ENCODE data around the gene PLOD3.

DNA sequence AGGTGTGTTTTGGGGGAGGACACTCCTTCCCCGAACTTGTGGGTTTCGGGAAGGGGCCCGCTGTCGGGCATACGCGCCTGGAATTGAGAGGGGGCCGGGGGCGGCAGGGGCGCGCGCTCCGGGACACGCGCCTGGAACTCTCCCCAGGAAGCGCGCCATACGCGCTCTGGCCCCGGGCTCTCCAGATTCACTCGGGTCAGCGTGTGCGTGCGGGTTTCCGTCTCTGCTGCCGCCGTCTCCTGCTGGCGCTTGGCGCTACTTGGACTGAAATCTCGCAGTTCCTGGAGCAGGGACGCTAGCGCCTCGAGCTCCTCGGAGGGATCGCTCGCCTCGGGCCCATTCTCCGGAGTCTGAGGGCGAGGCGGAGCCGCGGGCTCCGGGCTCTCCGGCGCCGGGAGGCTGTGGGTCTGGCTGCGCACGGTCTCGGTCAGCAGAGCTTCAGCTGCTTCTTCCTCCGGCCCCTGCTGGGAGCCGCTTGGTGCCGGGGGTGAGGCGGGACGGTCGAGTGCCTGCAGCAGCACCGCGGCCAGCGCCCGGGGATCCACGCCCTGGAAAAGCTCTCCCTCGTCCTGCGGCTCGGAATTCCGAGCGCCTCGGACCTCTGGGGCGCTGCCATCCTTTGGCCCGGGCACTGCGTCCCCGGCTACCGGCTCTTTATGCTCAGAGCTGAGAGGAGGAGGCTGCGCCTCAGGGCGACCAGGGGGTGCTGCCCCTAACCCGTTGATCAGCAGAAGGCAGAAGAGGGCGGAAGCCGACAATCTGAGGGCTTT is 53.1 kb downstream of the PLOD3 start:
- TF ChIP-seq TCF7 (CRISPR knock-in tag; IDR thresholded peaks at IDR 0.05; ENCODE audit: low read depth): no peak
- TF ChIP-seq, protein P1, sequence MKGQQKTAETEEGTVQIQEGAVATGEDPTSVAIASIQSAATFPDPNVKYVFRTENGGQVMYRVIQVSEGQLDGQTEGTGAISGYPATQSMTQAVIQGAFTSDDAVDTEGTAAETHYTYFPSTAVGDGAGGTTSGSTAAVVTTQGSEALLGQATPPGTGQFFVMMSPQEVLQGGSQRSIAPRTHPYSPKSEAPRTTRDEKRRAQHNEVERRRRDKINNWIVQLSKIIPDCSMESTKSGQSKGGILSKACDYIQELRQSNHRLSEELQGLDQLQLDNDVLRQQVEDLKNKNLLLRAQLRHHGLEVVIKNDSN (CRISPR knock-in tag; IDR thresholded peaks at IDR 0.05): peak; percentile 67; the same call in 1 of the 2 replicates
- no peak for TF ChIP-seq GTF2I (CRISPR knock-in tag; conservative IDR thresholded peaks at IDR 0.05)
- TF ChIP-seq, protein P2, sequence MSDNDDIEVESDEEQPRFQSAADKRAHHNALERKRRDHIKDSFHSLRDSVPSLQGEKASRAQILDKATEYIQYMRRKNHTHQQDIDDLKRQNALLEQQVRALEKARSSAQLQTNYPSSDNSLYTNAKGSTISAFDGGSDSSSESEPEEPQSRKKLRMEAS (CRISPR knock-in tag; IDR thresholded peaks at IDR 0.05): peak; percentile 19; the same call in 1 of the 2 replicates
- TF ChIP-seq, protein P3, sequence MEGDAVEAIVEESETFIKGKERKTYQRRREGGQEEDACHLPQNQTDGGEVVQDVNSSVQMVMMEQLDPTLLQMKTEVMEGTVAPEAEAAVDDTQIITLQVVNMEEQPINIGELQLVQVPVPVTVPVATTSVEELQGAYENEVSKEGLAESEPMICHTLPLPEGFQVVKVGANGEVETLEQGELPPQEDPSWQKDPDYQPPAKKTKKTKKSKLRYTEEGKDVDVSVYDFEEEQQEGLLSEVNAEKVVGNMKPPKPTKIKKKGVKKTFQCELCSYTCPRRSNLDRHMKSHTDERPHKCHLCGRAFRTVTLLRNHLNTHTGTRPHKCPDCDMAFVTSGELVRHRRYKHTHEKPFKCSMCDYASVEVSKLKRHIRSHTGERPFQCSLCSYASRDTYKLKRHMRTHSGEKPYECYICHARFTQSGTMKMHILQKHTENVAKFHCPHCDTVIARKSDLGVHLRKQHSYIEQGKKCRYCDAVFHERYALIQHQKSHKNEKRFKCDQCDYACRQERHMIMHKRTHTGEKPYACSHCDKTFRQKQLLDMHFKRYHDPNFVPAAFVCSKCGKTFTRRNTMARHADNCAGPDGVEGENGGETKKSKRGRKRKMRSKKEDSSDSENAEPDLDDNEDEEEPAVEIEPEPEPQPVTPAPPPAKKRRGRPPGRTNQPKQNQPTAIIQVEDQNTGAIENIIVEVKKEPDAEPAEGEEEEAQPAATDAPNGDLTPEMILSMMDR (IDR thresholded peaks at IDR 0.05): no peak
- TF ChIP-seq TEAD4 (CRISPR knock-in tag; IDR thresholded peaks at IDR 0.05): 0 out of 2 replicates have a peak, but pooled peaks have one; percentile 35
- TF ChIP-seq CBFB (CRISPR knock-in tag; IDR thresholded peaks at IDR 0.05; ENCODE audit: low read depth): no peak
- no peak for TF ChIP-seq SOX15 (CRISPR knock-in tag; IDR thresholded peaks at IDR 0.05)
- TF ChIP-seq, protein P4, sequence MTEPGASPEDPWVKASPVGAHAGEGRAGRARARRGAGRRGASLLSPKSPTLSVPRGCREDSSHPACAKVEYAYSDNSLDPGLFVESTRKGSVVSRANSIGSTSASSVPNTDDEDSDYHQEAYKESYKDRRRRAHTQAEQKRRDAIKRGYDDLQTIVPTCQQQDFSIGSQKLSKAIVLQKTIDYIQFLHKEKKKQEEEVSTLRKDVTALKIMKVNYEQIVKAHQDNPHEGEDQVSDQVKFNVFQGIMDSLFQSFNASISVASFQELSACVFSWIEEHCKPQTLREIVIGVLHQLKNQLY (CRISPR knock-in tag; IDR thresholded peaks at IDR 0.05): no peak
- TF ChIP-seq, protein P5, sequence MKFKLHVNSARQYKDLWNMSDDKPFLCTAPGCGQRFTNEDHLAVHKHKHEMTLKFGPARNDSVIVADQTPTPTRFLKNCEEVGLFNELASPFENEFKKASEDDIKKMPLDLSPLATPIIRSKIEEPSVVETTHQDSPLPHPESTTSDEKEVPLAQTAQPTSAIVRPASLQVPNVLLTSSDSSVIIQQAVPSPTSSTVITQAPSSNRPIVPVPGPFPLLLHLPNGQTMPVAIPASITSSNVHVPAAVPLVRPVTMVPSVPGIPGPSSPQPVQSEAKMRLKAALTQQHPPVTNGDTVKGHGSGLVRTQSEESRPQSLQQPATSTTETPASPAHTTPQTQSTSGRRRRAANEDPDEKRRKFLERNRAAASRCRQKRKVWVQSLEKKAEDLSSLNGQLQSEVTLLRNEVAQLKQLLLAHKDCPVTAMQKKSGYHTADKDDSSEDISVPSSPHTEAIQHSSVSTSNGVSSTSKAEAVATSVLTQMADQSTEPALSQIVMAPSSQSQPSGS (CRISPR knock-in tag; IDR thresholded peaks at IDR 0.05; ENCODE audit: borderline replicate concordance, low read depth): no peak

All from WTC11 (cell line).